Activated T-helper 2 cell treated with anti-CD3 and anti-CD28 coated beads, Interferon-gamma antibody, Interleukin-2, Interleukin-4, amounts not matched to agents 10 μg/mL and 5 μg/mL and 100 μg/mL, durations not matched to agents 14 hours and 24 hours and 36 hours (primary cell): ENCODE data around the gene UBE2E2. TPM values are rescaled to one million over a fixed set of nuclear protein-coding genes. Genes with fewer than 3 reads are reported as not detected.

ENCODE experiments used
- DNase-seq: peaks from one replicate; pipeline ENCODE4 v3.0.0; 2021; ENCODE audit warnings: low spot score
- H3K27ac Mint-ChIP-seq: one replicate; pipeline ENCODE4 v1.8.0; 2021; ENCODE audit warnings: mixed read lengths
- H3K27me3 Mint-ChIP-seq: one replicate; pipeline ENCODE4 v1.8.0; 2021; ENCODE audit warnings: low read depth, mixed read lengths
- H3K36me3 Mint-ChIP-seq: one replicate; pipeline ENCODE4 v1.8.0; 2021; ENCODE audit warnings: low read depth, mixed read lengths
- H3K4me1 Mint-ChIP-seq: one replicate; pipeline ENCODE4 v1.8.0; 2021; ENCODE audit warnings: low read depth, mixed read lengths
- H3K4me3 Mint-ChIP-seq: one replicate; pipeline ENCODE4 v1.8.0; 2021; ENCODE audit warnings: low read depth, mild to moderate bottlenecking, moderate library complexity, mixed read lengths
- H3K9me3 Mint-ChIP-seq: one replicate; pipeline ENCODE4 v1.8.0; 2021; ENCODE audit warnings: mixed read lengths
- intact Hi-C: fragments of 100-400 bp; cut with micrococcal nuclease; formaldehyde crosslinking; loops from one replicate; pipeline ENCODE4 v1.15.1; 2023
- total RNA-seq: library from RNA; stranded (reverse); gene quantifications from 2 replicates; pipeline ENCODE4 v1.2.3, GENCODE V29; 2022

UBE2E2 gene
- total RNA-seq, 1 donor from 2014 or later, result 7.5 TPM

GRCh38 chr3:23549148-23549910 is 346.2 kb downstream of the UBE2E2 start:
- DNase-seq, result no peak
- no peak overlapping the region for H3K4me3 Mint-ChIP-seq
- no peaks in the 10 kb centered on the region for H3K27me3 Mint-ChIP-seq
- intact Hi-C loops, result no loop called here
- no peaks in the 10 kb centered on the region for H3K4me1 Mint-ChIP-seq
- H3K27ac Mint-ChIP-seq, result no peak overlapping the region
- no peaks in the 10 kb centered on the region for H3K36me3 Mint-ChIP-seq
- no peaks in the 10 kb centered on the region for H3K9me3 Mint-ChIP-seq

GRCh38 chr3:23550402-23550801 is 347.3 kb downstream of the UBE2E2 start:
- Mint-ChIP-seq H3K9me3 (no peaks in the 10 kb centered on the region), H3K4me3 (no peak overlapping the region)
- intact Hi-C loops, result no loop called here

GRCh38 chr3:23552506-23552905 is 349.4 kb downstream of the UBE2E2 start:
- Mint-ChIP-seq H3K4me1 (no peaks in the 10 kb centered on the region), H3K36me3 (no peaks in the 10 kb centered on the region), H3K27ac (no peak overlapping the region)

More at GRCh38 chr3:23550402-23550801, 347.3 kb downstream of the UBE2E2 start:
- Mint-ChIP-seq H3K27ac (no peak overlapping the region), H3K27me3 (no peaks in the 10 kb centered on the region), H3K36me3 (no peaks in the 10 kb centered on the region), H3K4me1 (no peaks in the 10 kb centered on the region)
- no peak for DNase-seq

GRCh38 chr3:23553353-23553752 is 350.2 kb downstream of the UBE2E2 start:
- Mint-ChIP-seq H3K27ac (no peak overlapping the region), H3K4me1 (no peaks in the 10 kb centered on the region), H3K27me3 (no peaks in the 10 kb centered on the region), H3K4me3 (no peak overlapping the region), H3K9me3 (no peaks in the 10 kb centered on the region), H3K36me3 (no peaks in the 10 kb centered on the region)
- no peak for DNase-seq
- intact Hi-C loops, result no loop called here

More at GRCh38 chr3:23552506-23552905, 349.4 kb downstream of the UBE2E2 start:
- no peak for DNase-seq
- Mint-ChIP-seq H3K27me3 (no peaks in the 10 kb centered on the region), H3K9me3 (no peaks in the 10 kb centered on the region), H3K4me3 (no peak overlapping the region)
- intact Hi-C loops, result no loop called here

- H3K4me3 Mint-ChIP-seq, result no peak overlapping the region
- H3K27me3 Mint-ChIP-seq, result no peaks in the 10 kb centered on the region
- intact Hi-C loops, result no loop called here
- no peak overlapping the region for H3K27ac Mint-ChIP-seq
- H3K36me3 Mint-ChIP-seq, result no peaks in the 10 kb centered on the region
- DNase-seq, result no peak
- no peaks in the 10 kb centered on the region for H3K4me1 Mint-ChIP-seq
- H3K9me3 Mint-ChIP-seq, result no peaks in the 10 kb centered on the region
These were observed 362.1 kb downstream of the UBE2E2 start for GRCh38 chr3:23565041-23565775.

- no peak for DNase-seq
- Mint-ChIP-seq H3K27ac (no peak overlapping the region), H3K36me3 (no peaks in the 10 kb centered on the region), H3K27me3 (no peaks in the 10 kb centered on the region), H3K9me3 (no peaks in the 10 kb centered on the region), H3K4me1 (no peaks in the 10 kb centered on the region), H3K4me3 (no peak overlapping the region)
- intact Hi-C loops, result no loop called here
These were observed 363.4 kb downstream of the UBE2E2 start for GRCh38 chr3:23566499-23566898.

- no peak overlapping the region for H3K27ac Mint-ChIP-seq
- no peak overlapping the region for H3K4me3 Mint-ChIP-seq
- no peaks in the 10 kb centered on the region for H3K36me3 Mint-ChIP-seq
- no peaks in the 10 kb centered on the region for H3K4me1 Mint-ChIP-seq
- H3K27me3 Mint-ChIP-seq, result no peaks in the 10 kb centered on the region
- no peaks in the 10 kb centered on the region for H3K9me3 Mint-ChIP-seq
- DNase-seq, result no peak
- intact Hi-C loops, result no loop called here
These were observed 364.8 kb downstream of the UBE2E2 start for GRCh38 chr3:23567917-23568316.

- Mint-ChIP-seq H3K27me3 (no peaks in the 10 kb centered on the region), H3K36me3 (no peaks in the 10 kb centered on the region), H3K9me3 (no peaks in the 10 kb centered on the region), H3K27ac (no peak overlapping the region), H3K4me3 (no peak overlapping the region), H3K4me1 (no peaks in the 10 kb centered on the region)
- DNase-seq, result no peak
- intact Hi-C loops, result no loop called here
These were observed 370.7 kb downstream of the UBE2E2 start for GRCh38 chr3:23573827-23574226.

GRCh38 chr3:23574822-23575315 is 371.7 kb downstream of the UBE2E2 start:
- Mint-ChIP-seq H3K9me3 (no peaks in the 10 kb centered on the region), H3K27ac (no peak overlapping the region), H3K4me3 (no peak overlapping the region), H3K36me3 (no peaks in the 10 kb centered on the region), H3K27me3 (no peaks in the 10 kb centered on the region), H3K4me1 (no peaks in the 10 kb centered on the region)
- intact Hi-C loops, result no loop called here
- no peak for DNase-seq

GRCh38 chr3:23575697-23576096 is 372.6 kb downstream of the UBE2E2 start:
- Mint-ChIP-seq H3K9me3 (no peaks in the 10 kb centered on the region), H3K27me3 (no peaks in the 10 kb centered on the region), H3K4me1 (no peaks in the 10 kb centered on the region), H3K27ac (no peak overlapping the region), H3K36me3 (no peaks in the 10 kb centered on the region), H3K4me3 (no peak overlapping the region)
- intact Hi-C loops, result no loop called here
- DNase-seq, result no peak

GRCh38 chr3:23576379-23576959 is 373.3 kb downstream of the UBE2E2 start:
- Mint-ChIP-seq H3K27ac (no peak overlapping the region), H3K4me1 (no peaks in the 10 kb centered on the region), H3K27me3 (no peaks in the 10 kb centered on the region), H3K4me3 (no peak overlapping the region), H3K9me3 (no peaks in the 10 kb centered on the region), H3K36me3 (no peaks in the 10 kb centered on the region)
- DNase-seq, result no peak
- intact Hi-C loops, result no loop called here

GRCh38 chr3:23580096-23580713 is 377.1 kb downstream of the UBE2E2 start:
- intact Hi-C loops, result no loop called here
- no peaks in the 10 kb centered on the region for H3K9me3 Mint-ChIP-seq
- H3K4me1 Mint-ChIP-seq, result no peaks in the 10 kb centered on the region
- no peak overlapping the region for H3K4me3 Mint-ChIP-seq
- no peaks in the 10 kb centered on the region for H3K36me3 Mint-ChIP-seq
- DNase-seq, result no peak
- H3K27me3 Mint-ChIP-seq, result no peaks in the 10 kb centered on the region
- H3K27ac Mint-ChIP-seq, result no peak overlapping the region
